Stimulated activated CD4-positive, alpha-beta T cell treated with anti-CD3 and anti-CD28 coated beads, TNF-alpha, amount 100 ng/mL, for 4 hours (primary cell): Measurements from ENCODE around the gene XAGE3.
"Not testable (repeated sequence)": the region's sequence is repeated elsewhere in the genome, so short reads cannot be mapped to it uniquely, and the experiment has no call there.

Source experiments
- DNase-seq, 3 experiments: peaks; one replicate each; pipeline ENCODE4 v3.0.0-alpha.2; 2020; ENCODE audit warnings: low read depth in 3 of 3

XAGE3 gene

GRCh38 chrX:52867610-52868348 is at the start of gene XAGE3:
Gene XAGE3 (minus strand): TSS chrX:52868083. CDS start chrX:52867133, 950 bp downstream.
- no peak for DNase-seq

GRCh38 chrX:52914704-52915103 is 46.8 kb upstream of the XAGE3 start:
- not testable (repeated sequence) for DNase-seq

GRCh38 chrX:52913681-52914080 is 45.8 kb upstream of the XAGE3 start:
- DNase-seq = not testable (repeated sequence)

GRCh38 chrX:52909313-52909969 is 41.6 kb upstream of the XAGE3 start:
- DNase-seq = not testable (repeated sequence)

GRCh38 chrX:52907900-52908299 is 40.0 kb upstream of the XAGE3 start:
- not testable (repeated sequence) for DNase-seq

GRCh38 chrX:52907137-52907536 is 39.3 kb upstream of the XAGE3 start:
- DNase-seq = not testable (repeated sequence)

GRCh38 chrX:52906072-52906471 is 38.2 kb upstream of the XAGE3 start:
- not testable (repeated sequence) for DNase-seq

- DNase-seq = not testable (repeated sequence)
Measured at GRCh38 chrX:52905531-52905930, 37.6 kb upstream of the XAGE3 start.

- not testable (repeated sequence) for DNase-seq
Measured at GRCh38 chrX:52896855-52897709, 29.2 kb upstream of the XAGE3 start, which contains the start of gene FAM156B. Gene FAM156B (plus strand): TSS chrX:52897330. CDS start chrX:52907226, 9,896 bp downstream.

GRCh38 chrX:52896438-52896837 is 28.6 kb upstream of the XAGE3 start:
- DNase-seq = not testable (repeated sequence)

- not testable (repeated sequence) for DNase-seq
Measured at GRCh38 chrX:52888090-52888489, 20.2 kb upstream of the XAGE3 start.

- not testable (repeated sequence) for DNase-seq
Measured at GRCh38 chrX:52887459-52887858, 19.6 kb upstream of the XAGE3 start.

GRCh38 chrX:52876386-52876785 is 8.5 kb upstream of the XAGE3 start:
- not testable (repeated sequence) for DNase-seq

GRCh38 chrX:52875436-52875835 is 7.6 kb upstream of the XAGE3 start:
- not testable (repeated sequence) for DNase-seq

- no peak for DNase-seq
Measured at GRCh38 chrX:52874661-52875060, 6.8 kb upstream of the XAGE3 start.

- not testable (repeated sequence) for DNase-seq
Measured at GRCh38 chrX:52873825-52874224, 5.9 kb upstream of the XAGE3 start.

- no peak for DNase-seq
Measured at GRCh38 chrX:52870046-52870445, 2.2 kb upstream of the XAGE3 start.

GRCh38 chrX:52865343-52865998 is 2.4 kb downstream of the XAGE3 start:
- no peak for DNase-seq

- not testable (repeated sequence) for DNase-seq
Measured at GRCh38 chrX:52856991-52857525, 10.8 kb downstream of the XAGE3 start.

- DNase-seq = no peak
Measured at GRCh38 chrX:52852110-52852860, 15.6 kb downstream of the XAGE3 start.
